Stimulated activated CD4-positive, alpha-beta T cell treated with anti-CD3 and anti-CD28 coated beads, Interleukin-4, amount 100 ng/mL, for 1 hour (primary cell): ENCODE results near the gene DNAAF6.
"Not testable (repeated sequence)": the region's sequence is repeated elsewhere in the genome, so short reads cannot be mapped to it uniquely, and the experiment has no call there.

Source experiments
- DNase-seq: peaks from one replicate; pipeline ENCODE4 v3.0.0-alpha.2; 2020

DNAAF6 gene

DNA sequence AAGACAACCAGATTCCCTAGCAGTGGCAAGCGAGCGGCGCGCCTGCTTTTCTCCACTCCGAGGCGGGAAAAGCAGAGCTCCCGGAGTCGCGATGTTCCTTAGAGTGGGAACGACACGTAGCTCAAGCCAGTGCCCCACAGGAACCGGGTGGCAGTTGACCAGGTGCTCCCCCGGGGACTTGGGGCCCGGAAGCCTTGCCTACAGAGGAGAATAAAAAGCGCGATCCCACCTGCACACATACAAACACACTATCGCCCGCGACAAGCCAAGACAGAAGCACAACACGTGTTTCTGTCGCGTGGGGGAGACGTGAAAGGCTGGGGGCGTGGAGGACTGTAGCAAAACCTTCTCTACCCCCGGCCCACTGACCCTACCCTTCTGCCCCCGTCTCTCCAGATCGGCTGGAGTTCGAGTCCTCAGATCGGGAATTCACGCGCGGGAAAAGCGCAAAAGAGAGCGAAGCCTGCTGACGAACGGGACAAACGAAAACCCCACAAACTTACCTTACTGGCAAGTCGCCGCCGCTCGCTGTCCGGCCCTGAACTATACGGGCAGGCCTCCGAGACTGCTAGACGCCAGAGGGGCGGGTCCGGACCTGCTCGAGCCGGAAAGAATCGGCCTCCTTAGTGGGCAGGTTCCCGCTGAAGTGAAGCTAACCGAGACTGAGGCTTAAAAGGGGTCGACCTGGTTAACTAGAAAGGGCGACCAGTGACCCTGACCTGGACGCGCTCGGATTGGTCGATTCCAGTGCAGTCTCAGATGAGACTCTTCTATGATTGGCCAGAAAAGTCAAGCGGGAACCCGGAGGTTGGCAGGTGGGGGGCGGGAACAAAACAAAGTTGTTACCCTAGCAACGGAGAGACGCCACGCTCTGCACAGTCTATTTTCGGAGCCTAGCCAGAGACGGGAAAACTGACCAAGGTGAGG is at the start of gene DNAAF6, which contains the start of gene NUP62CL:
TSS of gene DNAAF6 (plus strand) at position 842 of the 927 bp plus-strand sequence. CDS start 6,265 bp downstream, outside the sequence.
TSS of gene NUP62CL (minus strand) at position 664 of the 927 bp plus-strand sequence. CDS start 31,287 bp downstream, outside the sequence.
- peak; percentile 61 for DNase-seq

DNA sequence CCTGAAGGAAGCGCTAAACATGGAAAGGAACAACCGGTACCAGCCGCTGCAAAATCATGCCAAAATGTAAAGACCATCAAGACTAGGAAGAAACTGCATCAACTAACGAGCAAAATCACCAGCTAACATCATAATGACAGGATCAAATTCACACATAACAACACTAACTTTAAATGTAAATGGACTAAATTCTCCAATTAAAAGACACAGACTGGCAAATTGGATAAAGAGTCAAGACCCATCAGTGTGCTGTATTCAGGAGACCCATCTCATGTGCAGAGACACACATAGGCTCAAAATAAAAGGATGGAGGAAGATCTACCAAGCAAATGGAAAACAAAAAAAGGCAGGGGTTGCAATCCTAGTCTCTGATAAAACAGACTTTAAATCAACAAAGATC is 48.8 kb upstream of the DNAAF6 start:
- not testable (repeated sequence) for DNase-seq

DNA sequence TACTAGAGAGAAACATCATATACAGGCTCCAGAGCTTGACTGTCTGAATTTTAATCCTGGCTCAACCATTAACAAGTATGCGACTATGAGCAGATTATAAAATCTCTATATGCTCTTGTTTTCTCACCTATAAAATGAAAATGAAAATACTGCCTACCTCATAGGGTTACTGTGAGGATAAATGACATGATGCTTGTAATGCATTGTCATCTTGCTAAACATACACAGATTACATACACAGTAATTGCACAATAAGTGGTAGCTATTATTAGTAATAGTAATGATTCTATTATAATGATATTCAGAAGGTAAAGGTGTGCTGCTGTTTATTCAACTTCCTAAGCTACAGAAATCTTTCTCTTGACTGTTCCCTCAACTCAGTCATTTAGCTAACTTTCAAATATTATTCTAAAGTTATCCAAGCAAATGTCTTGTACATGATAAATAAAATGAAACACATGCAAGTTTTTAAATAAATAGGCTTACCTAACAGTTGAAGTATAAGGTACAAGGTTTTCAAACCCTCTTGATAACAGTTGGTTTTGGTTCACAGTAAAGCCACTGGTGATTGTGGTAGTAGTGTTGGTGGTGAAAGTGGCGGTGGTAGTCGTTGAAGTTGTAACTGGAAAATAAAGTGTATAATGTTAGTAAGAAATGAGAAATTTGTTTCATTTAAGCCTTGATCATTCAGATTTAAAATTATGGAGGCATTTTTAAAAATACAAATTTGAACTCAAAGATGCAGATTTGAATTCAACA is 39.1 kb upstream of the DNAAF6 start:
- no peak for DNase-seq

DNA sequence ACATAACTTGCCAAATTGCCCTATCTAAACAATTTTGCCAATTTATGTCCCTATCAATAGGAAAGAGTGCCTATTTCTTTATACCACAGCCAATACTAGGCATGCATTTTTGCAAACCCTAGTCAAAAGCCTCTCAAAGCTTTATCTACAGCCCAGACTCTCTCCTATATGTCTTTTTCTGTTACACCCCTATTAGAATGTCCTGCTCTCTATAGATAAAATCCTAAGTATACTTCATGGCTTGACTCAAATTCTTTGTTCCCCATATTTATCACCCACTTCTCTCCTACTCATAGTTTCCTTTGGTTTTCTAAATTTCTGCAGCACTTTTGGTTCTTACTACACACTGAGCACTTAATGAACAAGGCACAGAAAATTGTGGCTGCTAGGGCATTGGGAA is 38.2 kb upstream of the DNAAF6 start:
- DNase-seq = no peak

DNA sequence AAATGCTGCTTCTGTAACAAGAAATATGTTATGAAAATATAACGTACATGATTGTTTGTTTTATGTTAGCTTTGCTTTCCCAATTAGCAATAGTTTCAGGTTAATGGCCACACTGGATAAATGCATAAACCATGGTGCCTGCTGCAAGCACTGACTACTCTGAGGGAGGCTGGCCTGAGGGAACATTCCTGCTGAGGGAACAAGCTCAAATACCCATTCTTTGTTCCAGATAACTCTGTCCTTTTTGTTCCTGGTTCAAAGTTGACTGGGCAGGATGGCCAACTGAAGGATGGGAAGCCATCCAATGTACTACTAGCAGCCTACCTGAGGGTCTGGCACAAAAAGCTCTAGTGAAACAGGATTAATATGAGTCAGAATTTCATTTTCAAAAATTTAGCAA is 37.7 kb upstream of the DNAAF6 start:
- DNase-seq = no peak

DNA sequence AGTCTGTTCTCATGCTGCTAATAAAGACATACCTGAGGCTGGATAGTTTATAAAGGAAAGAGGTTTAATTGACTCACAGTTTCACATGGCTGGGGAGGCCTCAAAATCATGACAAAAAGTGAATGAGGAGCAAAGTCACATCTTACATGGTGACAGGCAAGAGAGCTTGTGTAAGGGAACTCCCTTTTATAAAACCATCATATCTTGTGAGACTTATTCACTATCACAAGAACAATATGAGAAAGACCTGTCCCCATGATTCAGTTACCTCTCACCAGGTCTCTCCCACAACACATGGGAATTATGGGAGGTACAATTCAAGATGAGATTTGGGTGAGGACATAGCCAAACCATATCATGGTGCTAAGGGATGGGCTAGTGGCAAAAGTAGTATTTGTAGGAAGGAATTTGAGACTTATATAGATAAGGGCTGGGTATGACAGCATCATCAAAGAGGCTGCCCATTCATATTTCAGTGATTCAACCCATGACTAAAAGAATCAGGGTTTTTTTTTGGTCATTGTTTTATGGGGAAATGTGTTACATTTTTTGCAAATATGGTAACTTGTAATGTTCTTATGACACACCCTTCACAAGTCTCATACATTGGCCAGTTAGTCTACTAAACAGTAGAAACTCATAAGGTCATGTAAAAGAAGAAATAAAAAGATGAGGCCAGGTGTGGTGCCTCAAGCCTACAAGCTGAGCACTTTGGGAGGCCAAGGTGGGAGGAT is 34.9 kb upstream of the DNAAF6 start:
- DNase-seq = no peak

DNA sequence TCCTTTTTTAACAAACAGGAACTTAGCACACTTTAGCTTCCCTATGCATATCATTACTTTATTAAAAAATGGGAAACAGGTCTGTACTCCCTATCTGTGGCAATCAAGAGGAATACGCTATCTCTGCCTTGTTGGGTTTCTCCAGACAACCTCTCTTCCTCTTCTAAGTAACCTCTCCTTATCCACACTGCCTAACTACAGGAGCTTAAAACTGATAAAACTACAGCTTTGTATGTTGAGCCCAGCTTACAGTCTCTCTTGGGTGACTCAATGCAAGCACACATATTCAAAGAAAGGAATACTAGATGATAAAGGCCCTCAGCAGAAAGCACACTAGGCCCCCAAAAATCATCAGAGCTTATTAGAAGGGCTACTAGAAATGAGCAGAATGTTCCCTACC is 9.1 kb upstream of the DNAAF6 start:
- DNase-seq = no peak

DNA sequence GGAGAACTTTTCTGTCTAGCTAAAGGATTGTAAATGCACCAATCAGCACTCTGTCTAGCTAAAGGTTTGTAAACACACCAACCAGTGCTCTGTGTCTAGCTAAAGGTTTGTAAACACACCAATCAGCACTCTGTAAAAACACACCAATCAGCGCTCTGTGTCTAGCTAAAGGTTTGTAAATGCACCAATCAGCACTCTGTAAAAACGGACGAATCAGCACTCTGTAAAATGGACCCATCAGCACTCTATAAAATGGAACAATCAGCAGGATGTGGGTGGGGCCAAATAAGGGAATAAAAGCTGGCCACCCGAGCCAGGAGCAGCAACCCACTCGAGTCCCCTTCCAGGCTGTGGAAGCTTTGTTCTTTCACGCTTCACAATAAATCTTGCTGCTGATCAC is 8.3 kb upstream of the DNAAF6 start:
- DNase-seq = not testable (repeated sequence)

DNA sequence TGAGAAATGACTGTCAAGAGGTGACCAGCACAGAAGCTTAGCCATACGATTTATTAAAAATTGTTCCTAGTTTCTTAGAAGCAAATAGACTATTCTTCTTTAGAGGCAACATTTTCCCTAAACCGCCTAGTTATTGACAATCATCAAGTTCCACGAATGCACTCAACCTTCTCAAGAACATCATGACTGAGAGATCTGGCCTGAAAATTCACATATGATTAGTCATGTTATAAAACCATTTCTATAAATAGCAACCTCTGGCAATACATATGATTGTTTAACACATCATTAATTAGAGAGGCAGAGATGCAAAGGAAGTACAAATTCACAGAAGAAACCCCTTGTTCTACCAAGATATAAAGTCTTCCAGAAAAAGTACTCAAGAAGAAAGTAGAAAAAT is 6.9 kb upstream of the DNAAF6 start:
- DNase-seq = no peak

DNA sequence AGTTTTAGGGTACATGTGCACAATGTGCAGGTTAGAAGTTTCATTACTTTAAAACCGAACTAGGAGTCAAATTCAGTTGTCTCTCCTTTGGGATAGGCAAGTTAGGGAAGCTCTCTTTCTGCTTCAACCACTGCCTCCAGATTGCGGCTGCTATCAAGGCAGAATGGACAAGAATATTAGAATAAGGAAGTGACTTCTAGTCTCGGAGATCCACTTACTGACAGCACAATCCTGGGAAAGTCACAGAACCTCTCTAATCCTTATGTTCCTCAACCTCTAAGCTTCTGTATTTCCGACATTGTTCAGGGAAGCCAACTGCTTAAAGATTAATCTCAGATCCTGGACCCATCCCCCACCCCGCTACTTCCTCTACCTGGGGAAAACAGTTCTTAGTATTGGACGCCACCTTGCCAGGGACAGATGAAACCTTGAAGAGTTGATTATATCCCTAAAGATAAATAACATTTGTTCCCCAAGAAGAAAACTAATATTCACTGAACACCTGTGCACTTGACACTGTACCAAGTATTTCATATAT is 2.3 kb upstream of the DNAAF6 start:
- DNase-seq = no peak

DNA sequence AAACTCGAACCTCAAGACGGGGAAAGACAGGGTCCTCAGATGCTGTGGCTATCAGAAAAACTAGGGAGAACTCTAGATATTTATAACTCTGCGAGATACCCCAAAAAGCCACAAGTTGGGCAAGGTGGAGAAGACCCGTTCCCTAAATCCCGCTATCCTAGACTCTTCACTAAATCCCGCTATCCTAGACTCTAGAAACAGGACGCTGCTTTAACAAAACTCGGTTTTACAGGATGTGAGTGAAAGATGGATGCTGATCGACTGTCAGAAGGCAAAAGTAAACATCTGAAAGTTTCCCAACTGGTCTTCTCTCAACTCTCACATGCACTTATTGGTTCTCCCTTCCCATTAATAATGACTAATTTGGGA is 270 bp downstream of the DNAAF6 start:
- DNase-seq = no peak

DNA sequence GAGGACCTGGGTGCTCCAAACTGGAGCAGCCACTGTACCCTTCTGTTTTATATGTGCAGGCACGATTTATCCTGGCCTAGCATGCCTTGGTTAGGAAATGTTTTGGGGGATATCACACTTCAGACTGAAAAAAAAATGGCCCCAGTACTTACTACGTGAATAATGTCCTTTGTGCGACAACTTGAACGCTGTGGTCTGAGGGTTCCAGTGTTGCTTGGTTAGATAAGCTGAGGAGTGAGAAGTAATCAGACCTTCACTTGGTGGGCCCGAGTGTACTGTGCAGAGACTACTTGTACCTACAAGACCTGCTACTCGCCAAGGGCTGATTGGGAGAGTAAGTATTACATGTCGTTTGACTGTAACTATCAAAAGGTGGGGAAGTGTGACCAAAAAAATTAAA is 678 bp downstream of the DNAAF6 start:
- no peak for DNase-seq

DNA sequence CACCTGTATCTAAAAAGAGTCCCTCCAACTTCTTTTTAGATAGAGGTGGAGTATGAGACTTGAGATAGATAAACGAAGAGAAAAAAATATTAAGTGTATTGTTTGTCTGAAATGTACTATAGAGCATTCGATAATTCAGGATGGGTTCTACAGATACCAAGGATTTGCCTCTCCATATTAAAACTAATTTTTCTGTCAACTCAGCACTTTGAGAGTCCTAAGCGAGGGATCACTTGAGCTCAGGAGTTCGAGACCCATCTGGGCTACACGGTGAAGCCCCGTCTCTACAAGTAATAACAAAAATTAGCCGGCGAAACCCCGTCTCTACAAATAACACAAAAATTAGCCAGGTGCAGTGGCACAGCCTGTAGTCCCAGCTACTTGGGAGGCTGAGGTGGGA is 1.5 kb downstream of the DNAAF6 start:
- DNase-seq = no peak

DNA sequence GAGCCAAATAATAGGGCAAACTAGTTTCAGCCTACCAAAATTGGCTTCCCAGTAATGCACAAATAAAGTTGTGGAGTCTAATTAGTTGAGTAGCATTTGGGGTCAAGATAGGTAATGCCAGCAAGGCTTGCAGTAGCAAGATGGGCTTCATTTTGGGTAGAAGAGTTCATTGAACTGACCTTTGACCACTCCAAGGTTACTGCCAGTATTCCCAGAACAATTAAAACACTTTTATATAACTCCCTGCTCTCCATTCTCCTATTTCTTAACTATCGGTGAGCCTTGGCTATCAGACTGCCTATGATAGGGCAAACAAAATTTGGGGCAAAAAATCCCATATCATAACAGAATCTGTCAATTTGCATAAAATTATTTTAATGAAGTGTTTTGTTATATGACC is 7.1 kb downstream of the DNAAF6 start:
- DNase-seq = no peak

DNA sequence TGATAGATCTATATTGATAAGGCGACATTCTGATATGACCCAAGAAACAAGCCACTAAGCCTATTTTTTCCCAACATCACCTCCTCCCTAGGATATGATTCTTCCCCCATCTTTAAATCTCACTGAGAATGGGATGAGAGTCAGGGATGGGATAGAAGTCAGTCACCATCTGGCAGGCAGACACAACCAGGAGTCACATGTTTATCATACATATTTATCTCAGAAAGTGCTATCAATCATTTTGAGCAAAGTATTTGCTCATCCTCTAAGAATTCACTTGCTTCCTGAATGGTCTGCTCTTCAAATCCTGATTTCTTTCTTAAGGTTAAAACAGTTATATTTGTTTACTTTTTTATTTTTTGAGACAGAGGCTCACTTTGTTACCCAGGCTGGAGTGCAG is 20.3 kb downstream of the DNAAF6 start:
- no peak for DNase-seq

DNA sequence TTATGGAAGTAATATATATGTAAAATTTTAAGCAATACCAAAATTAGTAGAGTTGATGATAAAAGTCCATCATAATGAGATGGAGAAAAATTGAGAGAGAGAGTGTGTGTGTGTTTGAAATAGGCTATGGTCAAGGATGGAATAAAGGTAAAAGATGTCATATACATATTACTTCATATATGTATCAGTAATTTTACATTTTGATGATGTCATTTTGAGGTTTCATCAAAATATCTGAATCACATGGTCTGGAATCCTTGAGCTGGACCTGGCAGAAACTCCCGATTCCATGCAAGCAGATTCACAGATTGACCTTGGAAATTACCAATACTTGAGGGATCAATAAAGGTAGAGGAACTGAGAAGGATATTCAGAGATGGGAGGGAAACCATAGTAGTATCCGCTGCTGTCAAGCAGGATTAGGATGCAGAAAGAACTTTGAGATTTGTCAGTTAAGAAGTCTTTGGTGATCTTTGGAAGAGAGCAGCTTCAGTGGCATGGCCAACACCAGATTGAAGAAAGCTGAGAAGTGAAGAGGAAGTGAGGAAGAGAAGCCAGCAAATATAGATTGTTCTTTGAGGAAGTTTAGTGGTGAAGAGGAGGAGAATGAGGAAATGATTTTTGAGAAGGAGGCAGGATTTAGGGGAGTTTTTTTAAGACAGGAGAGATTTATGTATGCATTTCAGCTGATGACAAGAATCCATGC is 21.5 kb downstream of the DNAAF6 start:
- DNase-seq = no peak

DNA sequence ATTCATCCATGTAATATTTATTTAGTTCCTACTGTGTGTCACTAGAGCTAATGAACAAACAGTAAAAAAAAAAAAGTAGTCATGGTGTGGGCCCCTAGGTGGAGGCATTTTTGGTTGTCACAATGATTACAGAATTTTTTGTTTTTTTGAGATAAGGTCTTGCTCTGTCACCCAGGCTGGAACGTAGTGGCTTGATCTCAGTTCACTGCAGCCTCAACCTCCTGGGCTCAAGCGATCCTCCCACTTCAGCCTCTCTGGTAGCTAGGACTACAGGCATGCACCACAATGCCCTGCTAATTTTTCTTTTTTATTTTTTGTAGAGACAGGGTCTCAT is 22.0 kb downstream of the DNAAF6 start:
- no peak for DNase-seq

DNA sequence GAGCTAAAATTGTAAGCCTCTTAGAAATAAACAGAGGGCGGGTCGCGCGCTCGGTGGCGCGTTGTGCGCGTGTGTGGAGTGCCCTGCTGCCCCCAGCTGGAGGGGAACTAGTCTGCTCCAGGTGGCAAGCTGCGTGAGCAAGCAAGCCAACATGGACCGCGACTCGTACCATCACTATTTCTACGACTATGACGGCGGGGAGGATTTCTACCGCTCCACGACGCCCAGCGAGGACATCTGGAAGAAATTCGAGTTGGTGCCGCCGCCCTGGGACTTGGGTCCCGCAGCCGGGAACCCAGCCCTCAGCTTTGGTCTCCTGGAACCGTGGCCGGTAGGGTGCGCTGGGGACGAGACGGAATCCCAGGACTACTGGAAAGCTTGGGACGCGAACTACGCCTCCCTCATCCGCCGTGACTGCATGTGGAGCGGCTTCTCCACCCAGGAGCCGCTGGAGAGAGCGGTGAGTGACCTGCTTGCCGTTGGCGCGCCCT is 66.1 kb downstream of the DNAAF6 start:
- DNase-seq = peak; percentile 2

DNA sequence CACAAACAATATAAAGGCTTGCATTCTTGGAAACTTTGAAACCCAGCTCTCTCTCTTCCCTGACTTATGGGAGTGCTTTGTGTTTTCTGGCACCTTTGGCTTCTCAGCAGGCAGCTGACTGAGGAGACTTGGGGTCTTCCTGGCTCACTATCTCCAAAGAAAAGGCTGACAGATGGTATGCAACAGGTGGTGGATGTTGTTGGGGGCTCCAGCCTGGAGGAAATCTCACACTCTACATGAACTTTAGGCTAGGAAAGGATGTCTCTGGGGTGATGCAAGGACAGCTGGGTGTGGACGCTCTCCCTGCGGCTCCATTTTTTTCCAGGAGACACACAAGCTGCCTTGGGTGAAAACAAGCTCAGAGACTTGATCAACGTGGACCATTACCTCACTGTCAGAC is 67.4 kb downstream of the DNAAF6 start:
- no peak for DNase-seq

DNA sequence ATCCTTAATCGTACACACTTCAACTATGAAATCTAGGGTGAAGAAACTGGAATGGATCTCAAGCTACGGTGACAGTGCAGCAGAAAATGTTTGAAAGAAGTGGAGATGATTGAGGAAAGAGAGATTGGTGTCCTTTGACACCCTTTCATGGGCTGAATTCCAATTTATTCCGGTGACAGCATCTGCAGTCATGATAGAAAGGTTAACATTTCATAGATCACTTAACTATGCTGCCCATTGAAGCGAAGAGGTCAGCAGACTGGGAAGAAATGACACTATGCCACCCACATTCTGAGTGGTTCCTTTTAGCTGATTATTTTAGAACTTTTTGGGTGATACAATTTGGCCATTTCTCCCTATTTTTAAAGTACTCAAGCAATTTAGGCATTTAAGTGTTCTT is 82.3 kb downstream of the DNAAF6 start:
- no peak for DNase-seq

DNA sequence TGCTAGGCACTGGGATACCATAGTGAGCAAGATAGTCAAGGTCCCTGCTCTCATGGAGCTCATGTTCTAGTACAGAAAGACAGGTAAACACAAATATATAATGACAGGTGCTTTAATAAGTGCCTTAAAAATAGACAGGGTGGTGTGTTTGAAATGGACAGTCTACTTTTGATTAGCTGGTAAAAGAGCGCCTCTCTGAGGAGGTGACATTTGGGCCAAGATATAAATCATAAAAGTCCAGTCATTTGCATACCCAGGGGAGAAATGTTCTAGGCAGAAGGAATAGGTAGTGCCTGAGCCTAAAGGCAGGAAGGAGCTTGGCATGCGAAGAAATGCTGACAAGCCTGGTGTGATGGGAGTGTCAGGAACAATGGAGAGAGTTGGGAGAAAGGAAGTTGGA is 83.6 kb downstream of the DNAAF6 start:
- no peak for DNase-seq

DNA sequence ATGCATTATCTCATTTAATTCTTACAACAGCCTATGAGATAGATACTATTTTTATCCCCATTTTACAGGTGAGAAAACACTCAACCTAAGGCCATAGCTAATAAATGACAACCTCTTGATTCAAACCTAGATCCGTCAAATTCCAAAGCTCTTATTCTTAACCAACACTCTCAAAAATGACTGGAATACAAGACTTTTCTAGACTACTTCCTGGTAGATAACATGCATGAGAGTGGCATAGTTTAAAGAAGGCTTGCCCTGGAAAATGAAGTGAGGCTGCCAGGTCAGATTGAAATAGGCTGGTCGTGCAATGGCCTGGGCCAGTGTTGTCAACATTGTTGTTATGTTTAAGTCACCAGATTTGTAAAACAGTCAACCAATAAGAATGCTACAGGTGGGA is 86.6 kb downstream of the DNAAF6 start:
- DNase-seq = no peak
